ENCODE data around the gene CALHM2.

DNA sequence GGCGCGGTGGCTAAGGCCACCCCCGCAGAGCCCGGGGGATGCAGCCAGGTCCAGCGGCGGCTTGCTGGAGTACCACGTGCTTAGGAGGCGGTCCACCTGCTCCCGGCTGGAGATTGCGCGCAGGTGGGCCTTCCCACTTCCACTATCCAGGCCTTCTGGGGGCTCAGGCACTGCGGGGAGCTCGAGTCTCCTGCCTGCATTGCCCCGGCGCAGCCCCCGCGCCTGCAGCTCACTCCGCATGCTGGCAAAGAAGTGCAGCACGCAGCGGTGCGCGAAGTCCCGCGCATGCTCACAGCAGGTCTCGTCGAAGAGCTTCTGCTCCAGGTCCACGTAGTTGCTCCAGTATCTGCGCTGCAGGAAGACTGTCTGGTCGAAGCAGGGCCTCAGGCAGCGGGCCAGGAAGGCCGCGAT lies 21.1 kb upstream of the CALHM2 start:
- TF ChIP-seq CTCF (IDR thresholded peaks at IDR 0.05; ENCODE audit: extremely low read depth in 1 of 2, insufficient read depth in 1 of 2, low read depth in 1 of 2, low read length in 2 of 2) (no peak), POLR2A (IDR thresholded peaks at IDR 0.05; ENCODE audit: low read depth, low read length) (no peak), GATA2 (IDR thresholded peaks at IDR 0.05; ENCODE audit: insufficient read depth, insufficient read length, low read depth, low read length) (no peak)

Data from endothelial cell of umbilical vein (primary cell).